Vagina (tissue), 2 donors: ENCODE measurements around the gene PSMC3.

Experiments used
- POLR2A ChIP-seq, 2 donors: fragments of 450-650 bp; IDR thresholded peaks; one replicate each; pipeline ENCODE4 v1.6.1; 2017; ENCODE audit warnings: antibody characterized with exemption in 2 of 2, mild to moderate bottlenecking in 2 of 2, moderate library complexity in 2 of 2
- POLR2AphosphoS5 ChIP-seq, 2 donors: sonication (generic); formaldehyde crosslinking; IDR thresholded peaks; one replicate each; pipeline ENCODE4 v1.9.0; 2017; ENCODE audit warnings: antibody characterized with exemption in 2 of 2, mild to moderate bottlenecking in 2 of 2, low read depth in 1 of 2; ENCODE audit not compliant: insufficient read depth in 1 of 2

- TF ChIP-seq POLR2A (IDR thresholded peaks at IDR 0.05) (no peak), POLR2AphosphoS5 (IDR thresholded peaks at IDR 0.05; ENCODE audit: insufficient read depth in 1 of 2, low read depth in 1 of 2) (no peak)
Measured at GRCh38 chr11:47437218-47437745, 11.0 kb upstream of the PSMC3 start.
